CD4-positive, alpha-beta T cell (primary cell): Measurements from ENCODE around the gene KLC3. TPM values are rescaled to one million over a fixed set of nuclear protein-coding genes. Genes with fewer than 3 reads are reported as not detected.

Source experiments
- ATAC-seq: fragments of 200-7000 bp; cut with Tn5 transposase; one replicate; pipeline ENCODE4 v1.10.0; 2022; ENCODE audit warnings: mild to moderate bottlenecking; ENCODE audit not compliant: poor library complexity
- CTCF ChIA-PET: fragments of 350-600 bp; sonication (Branson Sonifier 250); formaldehyde crosslinking; loops from one replicate; lab custom pipeline; 2021; ENCODE audit warnings: antibody characterized with exemption, inconsistent platforms; lab: Charles Lee
- POLR2A ChIA-PET: fragments of 350-600 bp; sonication (Branson Sonifier 250); formaldehyde crosslinking; loops from one replicate; lab custom pipeline; 2021; ENCODE audit warnings: antibody characterized with exemption, inconsistent platforms; lab: Charles Lee
- DNase-seq, 14 experiments: peaks; one replicate each; pipeline ENCODE4 v3.0.0-alpha.2; 2013 to 2020; ENCODE audit warnings: mixed read lengths in 2 of 14
- H3K27ac ChIP-seq, 2 donors: one replicate each; pipeline versions ENCODE4 v1.5.1 to v1.7.0; 2013; ENCODE audit warnings: low read length in 2 of 2, low read depth in 1 of 2, mild to moderate bottlenecking in 1 of 2
- H3K27me3 ChIP-seq, 2 experiments: 1 replicate in 1 of 2; 2 replicates in 1 of 2; pipeline versions ENCODE4 v1.6.1 to v1.7.0; 2013; ENCODE audit warnings: low read length in 2 of 2, control low read depth in 1 of 2, mild to moderate bottlenecking in 1 of 2, moderate library complexity in 1 of 2; ENCODE audit not compliant: insufficient read depth in 2 of 2, control insufficient read depth in 1 of 2
- H3K36me3 ChIP-seq: one replicate; pipeline ENCODE4 v1.6.1; 2013; ENCODE audit warnings: low read length, control low read depth; ENCODE audit not compliant: insufficient read depth
- H3K4me1 ChIP-seq: one replicate; pipeline ENCODE4 v1.6.1; 2013; ENCODE audit warnings: low read length, control low read depth; ENCODE audit not compliant: insufficient read depth
- H3K4me3 ChIP-seq: one replicate; pipeline ENCODE4 v1.5.1; 2013; ENCODE audit warnings: mild to moderate bottlenecking, low read length, moderate library complexity
- H3K9me3 ChIP-seq, 2 experiments: 1 replicate in 1 of 2; 2 replicates in 1 of 2; pipeline versions ENCODE4 v1.6.1 to v1.7.0; 2013; ENCODE audit warnings: low read length in 2 of 2, mild to moderate bottlenecking in 2 of 2, control low read depth in 1 of 2, moderate library complexity in 1 of 2; ENCODE audit not compliant: control insufficient read depth in 1 of 2, insufficient read depth in 1 of 2
- H3K27ac Mint-ChIP-seq: one replicate; pipeline ENCODE4 v1.8.0; 2020; ENCODE audit warnings: mixed read lengths
- H3K27me3 Mint-ChIP-seq: one replicate; pipeline ENCODE4 v1.8.0; 2021; ENCODE audit warnings: mixed read lengths
- H3K36me3 Mint-ChIP-seq: one replicate; pipeline ENCODE4 v1.8.0; 2021; ENCODE audit warnings: low read depth, mixed read lengths
- H3K4me1 Mint-ChIP-seq: one replicate; pipeline ENCODE4 v1.8.0; 2021; ENCODE audit warnings: low read depth, mixed read lengths
- H3K4me3 Mint-ChIP-seq: one replicate; pipeline ENCODE4 v1.8.0; 2020; ENCODE audit warnings: mild to moderate bottlenecking, mixed read lengths
- H3K9me3 Mint-ChIP-seq: one replicate; pipeline ENCODE4 v1.8.0; 2020; ENCODE audit warnings: mixed read lengths
- CTCF ChIP-seq: fragments of 200-600 bp; IDR thresholded peaks from one replicate; pipeline ENCODE4 v1.8.0; 2022; ENCODE audit warnings: antibody characterized with exemption, mild to moderate bottlenecking
- intact Hi-C, 2 experiments: fragments of 100-400 bp; cut with DNase I in 1 of 2; cut with micrococcal nuclease in 1 of 2; formaldehyde crosslinking; loops; one replicate each; pipeline versions ENCODE4 v1.15.1 to v1.9.0; 2023 to 2025; cut with DNase I, micrococcal nuclease
- total RNA-seq, 174 experiments: library from RNA in 2 of 174; stranded (reverse) in 2 of 174; gene quantifications; one replicate each; pipeline ENCODE4 v1.2.3 and lab custom pipeline; 2021 to 2026

KLC3 gene
- total RNA-seq, 2 experiments from 2014 or later, result not detected

DNA sequence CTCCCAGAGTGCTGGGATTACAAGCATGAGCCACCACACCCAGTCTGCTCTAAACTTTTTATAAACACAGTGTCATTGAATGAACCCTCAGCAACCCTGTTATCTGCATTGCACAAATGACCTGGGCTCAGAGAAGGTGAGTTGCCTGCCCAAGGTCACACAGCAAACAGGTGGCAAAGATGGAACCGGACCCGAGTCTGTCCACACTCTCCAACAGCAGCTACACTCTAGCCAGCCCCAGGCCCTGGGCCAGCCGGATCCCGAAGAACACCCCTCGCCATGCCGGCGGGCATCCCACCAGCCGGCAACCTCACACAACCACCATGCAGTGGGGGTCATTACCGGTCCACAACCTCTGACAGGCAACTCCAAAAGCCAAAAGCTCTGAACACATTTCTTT lies 15.4 kb downstream of the KLC3 start:
- POLR2A ChIA-PET, result no interaction called here
- Histone ChIP-seq H3K27ac (no peak overlapping the region), H3K4me3 (no peak overlapping the region), H3K36me3 (peaks cover 26% of the 10 kb centered on the region), H3K4me1 (no peaks in the 10 kb centered on the region), H3K9me3 (peaks cover 0 to 6% of the 10 kb centered on the region in 2 experiments), H3K27me3 (no peaks in the 10 kb centered on the region)
- ATAC-seq (no peak), DNase-seq (no peak)
- TF ChIP-seq CTCF, result no peak
- intact Hi-C loops, result no loop called here
- no peaks in the 10 kb centered on the region for H3K9me3 Mint-ChIP-seq
- CTCF ChIA-PET, result interaction anchor here (0.8 kb wide), 1 partner anchor 83 kb away, joined by 3 read pairs; no protein-coding TSS in a partner anchor
- H3K36me3 Mint-ChIP-seq, result peaks cover 39% of the 10 kb centered on the region
- H3K4me3 Mint-ChIP-seq, result no peak overlapping the region
- H3K27ac Mint-ChIP-seq, result no peak overlapping the region
- no peaks in the 10 kb centered on the region for H3K27me3 Mint-ChIP-seq
- H3K4me1 Mint-ChIP-seq, result no peaks in the 10 kb centered on the region

- no peak overlapping the region for H3K27ac ChIP-seq
- CTCF ChIA-PET, result no interaction called here
- Mint-ChIP-seq H3K9me3 (no peaks in the 10 kb centered on the region), H3K27ac (no peak overlapping the region), H3K27me3 (no peaks in the 10 kb centered on the region), H3K4me1 (no peaks in the 10 kb centered on the region), H3K4me3 (no peak overlapping the region), H3K36me3 (peaks cover 46% of the 10 kb centered on the region)
- no peaks in the 10 kb centered on the region for H3K4me1 ChIP-seq
- H3K36me3 ChIP-seq, result peaks cover 21% of the 10 kb centered on the region
- H3K4me3 ChIP-seq, result no peak overlapping the region
- POLR2A ChIA-PET, result no interaction called here
- ATAC-seq (no peak), DNase-seq (no peak)
- intact Hi-C loops, result no loop called here
- TF ChIP-seq CTCF, result no peak
- H3K27me3 ChIP-seq, result no peaks in the 10 kb centered on the region
- peaks cover 0 to 6% of the 10 kb centered on the region in 2 experiments for H3K9me3 ChIP-seq
These were observed 16.4 kb downstream of the KLC3 start for GRCh38 chr19:45356760-45357444.

GRCh38 chr19:45357445-45357783 lies 16.9 kb downstream of the KLC3 start:
- CTCF ChIA-PET, result no interaction called here

More at GRCh38 chr19:45357445-45357783, 16.9 kb downstream of the KLC3 start:
- H3K4me1 ChIP-seq, result no peaks in the 10 kb centered on the region
- no peak overlapping the region for H3K27ac ChIP-seq
- Mint-ChIP-seq H3K9me3 (no peaks in the 10 kb centered on the region), H3K27me3 (no peaks in the 10 kb centered on the region), H3K27ac (no peak overlapping the region), H3K4me3 (no peak overlapping the region), H3K4me1 (no peaks in the 10 kb centered on the region), H3K36me3 (peaks cover 48% of the 10 kb centered on the region)
- POLR2A ChIA-PET, result no interaction called here
- no peak overlapping the region for H3K4me3 ChIP-seq
- TF ChIP-seq CTCF, result no peak
- no peak for ATAC-seq
- H3K27me3 ChIP-seq, result no peaks in the 10 kb centered on the region
- DNase-seq, result no peak
- intact Hi-C loops, result no loop called here
- H3K9me3 ChIP-seq, result peaks cover 0 to 6% of the 10 kb centered on the region in 2 experiments
- H3K36me3 ChIP-seq, result peaks cover 20% of the 10 kb centered on the region
